Measurements from ENCODE around the gene PI4KB.
"Not testable (repeated sequence)": the region's sequence is repeated elsewhere in the genome, so short reads cannot be mapped to it uniquely, and the experiment has no call there.

Gene PI4KB

GRCh38 chr1:151327223-151327902 is at the start of gene PI4KB:
PI4KB (minus strand) TSS chr1:151327416; CDS start chr1:151316481, 10,935 bp downstream.
- peak; percentile 98 for DNase-seq (ENCODE audit: low spot score)

DNA sequence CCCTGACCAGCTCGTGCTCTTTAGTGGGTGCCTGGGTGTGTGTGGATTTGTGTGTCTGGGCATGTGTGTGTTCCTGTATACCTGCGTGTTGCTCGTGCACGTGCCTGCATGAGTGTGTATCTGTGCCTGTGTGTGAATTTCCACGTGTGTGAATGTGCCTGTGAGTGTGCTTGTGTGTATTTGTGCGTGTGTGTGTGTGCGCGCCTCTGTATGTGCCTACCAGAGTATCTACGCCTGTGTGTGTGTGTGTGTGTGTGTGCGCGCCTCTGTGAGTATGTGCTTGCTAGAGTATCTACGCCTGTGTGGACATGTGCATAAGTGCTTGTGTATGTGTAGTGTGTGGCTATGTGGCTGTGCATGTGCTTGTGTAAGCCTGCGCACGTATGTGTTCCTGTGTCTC is 46.0 kb upstream of the PI4KB start:
- no peak for DNase-seq (ENCODE audit: low spot score)

DNA sequence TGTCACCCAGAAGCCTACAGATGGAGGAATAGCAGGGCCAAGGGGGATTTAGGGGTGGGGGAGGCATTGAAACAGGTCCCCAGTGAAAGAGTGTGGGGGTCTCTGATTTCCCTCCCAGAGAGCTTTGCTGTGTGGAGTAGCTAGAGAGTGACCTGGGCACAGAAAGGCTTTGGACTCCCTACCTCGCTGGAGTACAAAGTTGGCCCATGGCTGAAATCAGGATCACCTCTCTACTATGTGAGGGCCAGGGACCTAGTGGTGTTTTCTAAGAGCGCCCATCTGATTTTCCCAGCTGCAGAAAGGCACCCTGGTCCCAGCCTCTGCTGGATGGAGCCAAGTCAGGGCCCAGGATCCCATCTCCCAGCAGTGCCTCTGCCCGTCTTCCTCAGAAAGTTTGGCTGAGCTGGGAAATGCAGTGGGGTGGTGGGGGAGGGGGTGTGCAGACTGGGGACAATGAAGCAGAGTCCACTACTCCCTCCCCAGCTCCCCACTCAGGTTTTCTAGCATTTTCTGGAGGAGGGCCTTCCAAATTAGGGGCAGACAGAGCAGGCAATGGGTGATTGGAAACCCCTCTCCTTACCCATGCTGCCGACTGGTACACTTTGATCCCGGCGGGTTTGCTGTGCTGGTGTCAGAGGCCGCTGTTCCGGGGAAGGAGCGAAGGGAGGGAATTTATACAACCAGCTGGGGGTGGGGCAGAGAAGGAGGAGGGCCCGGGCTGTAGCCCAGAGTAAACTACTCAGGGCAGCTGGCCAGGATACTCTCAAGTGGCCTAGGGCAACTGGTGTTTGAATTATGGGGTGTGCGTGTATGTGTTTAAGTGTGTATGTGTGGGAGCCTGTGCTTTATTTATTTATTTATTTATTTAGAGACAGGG is 45.1 kb upstream of the PI4KB start, which contains the start of gene SELENBP1:
Gene SELENBP1 (minus strand): TSS at position 648 of the 877 bp plus-strand sequence. CDS start 64 bp downstream, at position 584.
- DNase-seq (ENCODE audit: low spot score), result peak; percentile 90

DNA sequence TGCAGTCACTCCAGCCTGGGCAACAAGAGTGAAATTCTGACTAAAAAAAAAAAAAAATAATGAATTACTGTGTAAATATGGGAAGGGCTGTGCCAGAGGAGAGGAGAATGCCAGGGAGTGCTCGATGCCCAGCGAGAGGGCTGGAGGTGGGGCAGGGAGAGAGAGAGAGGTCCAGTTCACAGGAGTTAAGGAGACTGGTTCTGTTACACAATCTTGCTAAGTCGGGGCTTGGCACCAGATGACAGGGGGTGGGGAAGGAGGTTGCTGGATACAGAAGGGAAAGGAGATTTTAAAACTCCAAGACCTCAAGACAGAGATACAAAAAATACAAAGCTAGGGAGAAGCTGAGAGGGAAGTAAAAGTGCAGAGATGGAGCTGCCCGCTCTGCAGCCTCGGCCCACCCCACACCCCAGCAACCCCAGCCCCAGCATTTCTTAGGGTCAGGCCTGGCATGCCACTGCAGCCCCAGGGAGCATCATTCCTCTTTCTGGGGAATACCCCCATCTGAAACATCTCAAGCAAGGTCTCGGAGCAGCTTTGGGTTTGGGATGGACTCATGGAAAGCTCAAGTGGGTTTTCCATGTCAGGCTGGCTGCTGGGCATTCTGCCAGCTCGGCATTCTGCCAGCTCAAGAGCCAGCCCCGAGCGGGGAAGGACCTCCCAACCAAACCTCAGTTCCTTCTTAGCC is 44.3 kb upstream of the PI4KB start:
- DNase-seq (ENCODE audit: low spot score), result peak; percentile 93

- DNase-seq (ENCODE audit: low spot score), result peak; percentile 91
Observed at GRCh38 chr1:151370211-151370911, 43.1 kb upstream of the PI4KB start.

- DNase-seq (ENCODE audit: low spot score), result peak; percentile 34
Observed at GRCh38 chr1:151369621-151370048, 42.4 kb upstream of the PI4KB start.

GRCh38 chr1:151369302-151369610 is 42.0 kb upstream of the PI4KB start:
- DNase-seq (ENCODE audit: low spot score), result no peak

- DNase-seq (ENCODE audit: low spot score), result peak; percentile 35
Observed at GRCh38 chr1:151368393-151369301, 41.4 kb upstream of the PI4KB start.

DNA sequence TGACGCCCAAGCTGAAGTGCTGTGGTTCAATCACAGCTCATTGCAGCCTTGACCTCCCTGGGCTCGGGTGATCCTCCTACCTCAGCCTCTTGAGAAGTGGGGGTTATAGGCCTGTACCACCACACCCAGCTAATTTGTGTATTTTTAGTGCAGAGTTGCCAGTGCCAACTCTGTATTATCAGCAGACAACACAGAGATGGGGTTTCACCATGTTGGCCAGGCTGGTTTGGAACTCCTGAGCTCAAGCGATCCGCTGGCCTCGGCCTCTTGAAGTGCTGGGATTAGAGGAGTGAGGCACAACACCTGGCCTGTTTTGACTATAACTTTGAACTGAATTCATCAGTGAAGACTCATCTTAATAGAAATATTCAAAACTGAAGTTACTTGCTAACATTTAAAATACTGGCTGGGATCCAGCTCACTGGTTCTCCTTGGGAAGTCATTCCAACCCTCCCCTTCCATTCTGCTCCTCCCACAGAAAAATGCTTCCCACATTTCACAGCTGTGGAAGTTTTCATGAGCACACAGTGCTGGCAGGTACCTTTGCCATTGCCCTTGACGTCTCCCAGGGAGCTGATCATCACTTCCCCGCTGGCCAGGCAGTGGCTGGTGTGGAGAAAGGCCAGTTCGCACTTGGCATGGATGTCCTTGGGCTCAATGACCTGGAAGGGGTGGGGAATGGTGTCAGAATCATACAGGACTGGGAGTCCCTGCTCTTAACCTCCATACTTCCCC is 40.6 kb upstream of the PI4KB start:
- peak; percentile 67 for DNase-seq (ENCODE audit: low spot score)

- no peak for DNase-seq (ENCODE audit: low spot score)
Observed at GRCh38 chr1:151364996-151365395, 37.8 kb upstream of the PI4KB start.

DNA sequence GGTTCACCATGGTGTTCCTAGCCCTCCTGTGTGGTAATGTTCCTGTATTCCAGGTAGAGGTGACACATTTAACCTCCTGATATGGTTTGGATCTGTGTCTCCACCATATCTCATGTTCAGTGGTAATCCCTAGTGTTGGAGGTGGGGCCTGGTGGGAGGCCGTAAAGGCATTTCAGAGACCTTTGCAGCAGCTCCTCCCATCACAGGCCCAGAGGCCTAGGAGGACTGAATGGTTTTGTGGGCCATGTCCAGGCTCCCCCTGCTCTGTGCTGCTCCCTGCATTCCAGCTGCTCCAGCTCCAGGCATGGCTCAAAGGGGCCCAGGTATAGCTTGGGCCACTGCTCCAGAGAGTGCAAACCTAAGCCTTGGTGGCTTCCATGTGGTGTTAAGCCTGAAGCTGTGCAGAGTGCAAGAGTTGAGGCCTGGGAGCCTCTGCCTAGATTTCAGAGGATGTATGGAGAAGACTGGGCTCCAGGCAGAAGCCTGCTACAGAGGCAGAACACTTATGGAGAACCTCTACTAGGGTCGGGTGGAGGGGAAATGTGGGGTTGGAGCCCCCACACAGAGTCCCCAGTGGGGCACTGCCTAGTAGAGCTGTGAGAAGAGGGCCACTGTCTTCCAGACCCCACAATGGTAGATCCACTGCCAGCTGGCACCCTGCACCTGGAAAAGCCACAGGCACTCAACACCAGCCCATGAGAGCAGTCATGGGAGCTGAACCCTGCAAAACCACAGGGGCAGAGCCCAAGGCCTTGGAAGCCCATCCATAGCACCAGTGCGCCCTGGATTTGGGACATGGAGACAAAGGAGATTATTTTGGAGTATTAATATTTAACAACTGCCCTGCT is 35.3 kb upstream of the PI4KB start:
- DNase-seq (ENCODE audit: low spot score), result no peak

DNA sequence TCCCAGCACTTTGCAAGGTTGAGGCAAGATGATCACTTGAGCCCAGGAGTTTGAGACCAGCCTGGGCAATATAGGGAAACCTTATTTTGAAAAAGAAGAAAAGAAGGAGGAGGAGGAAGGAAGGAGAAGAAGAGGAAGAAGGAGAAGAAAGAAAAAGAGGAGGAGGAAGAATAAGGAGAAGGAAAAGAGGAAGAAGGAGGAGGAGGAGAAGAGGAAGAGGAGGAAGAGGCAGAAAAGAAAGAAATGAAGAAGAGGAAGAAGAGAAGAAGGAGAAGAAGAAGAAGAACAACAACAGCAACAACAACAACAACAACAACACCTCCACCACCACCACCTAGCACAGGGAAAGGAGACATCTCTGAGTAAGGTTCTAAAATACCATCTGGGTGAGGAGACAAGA is 34.7 kb upstream of the PI4KB start:
- no peak for DNase-seq (ENCODE audit: low spot score)

- DNase-seq (ENCODE audit: low spot score), result no peak
Observed at GRCh38 chr1:151356696-151357095, 29.5 kb upstream of the PI4KB start.

- DNase-seq (ENCODE audit: low spot score), result peak; percentile 79
Observed at GRCh38 chr1:151352021-151352718, 25.0 kb upstream of the PI4KB start.

GRCh38 chr1:151350323-151350722 is 23.1 kb upstream of the PI4KB start:
- DNase-seq (ENCODE audit: low spot score), result not testable (repeated sequence)

DNA sequence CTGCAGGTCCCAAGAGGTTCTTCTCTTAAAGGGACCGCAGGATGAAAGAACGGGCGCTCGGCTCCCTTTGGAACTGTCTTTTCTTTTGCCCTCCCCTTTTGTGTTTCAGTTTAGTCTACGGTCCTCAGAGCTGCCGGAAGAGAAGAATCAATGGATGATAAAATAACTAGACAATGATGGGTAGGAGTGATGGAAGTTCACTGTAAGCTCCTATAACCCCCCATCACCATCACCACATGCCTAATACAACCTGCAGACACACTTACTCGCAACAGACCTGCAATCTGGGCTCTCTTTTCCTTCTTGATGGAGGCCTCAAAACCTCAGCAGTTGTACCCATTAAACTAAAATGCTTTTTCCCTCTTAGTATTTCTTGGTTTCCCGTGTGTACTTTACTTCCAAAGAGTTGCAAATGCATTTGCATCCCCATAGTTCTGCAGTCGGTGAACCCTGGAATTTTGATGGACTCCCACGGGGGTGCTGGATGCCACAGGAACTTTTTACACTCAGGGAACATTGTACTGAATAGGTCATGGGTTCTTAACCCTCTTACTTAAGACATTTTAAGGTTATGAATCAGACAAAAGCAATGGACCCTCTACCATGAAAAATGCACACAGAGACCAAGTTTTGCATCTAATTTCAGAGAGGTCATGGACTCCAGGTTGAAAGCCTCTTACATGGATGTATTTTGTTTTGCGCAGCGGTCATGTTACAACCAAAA is 20.5 kb upstream of the PI4KB start:
- DNase-seq (ENCODE audit: low spot score), result no peak

DNA sequence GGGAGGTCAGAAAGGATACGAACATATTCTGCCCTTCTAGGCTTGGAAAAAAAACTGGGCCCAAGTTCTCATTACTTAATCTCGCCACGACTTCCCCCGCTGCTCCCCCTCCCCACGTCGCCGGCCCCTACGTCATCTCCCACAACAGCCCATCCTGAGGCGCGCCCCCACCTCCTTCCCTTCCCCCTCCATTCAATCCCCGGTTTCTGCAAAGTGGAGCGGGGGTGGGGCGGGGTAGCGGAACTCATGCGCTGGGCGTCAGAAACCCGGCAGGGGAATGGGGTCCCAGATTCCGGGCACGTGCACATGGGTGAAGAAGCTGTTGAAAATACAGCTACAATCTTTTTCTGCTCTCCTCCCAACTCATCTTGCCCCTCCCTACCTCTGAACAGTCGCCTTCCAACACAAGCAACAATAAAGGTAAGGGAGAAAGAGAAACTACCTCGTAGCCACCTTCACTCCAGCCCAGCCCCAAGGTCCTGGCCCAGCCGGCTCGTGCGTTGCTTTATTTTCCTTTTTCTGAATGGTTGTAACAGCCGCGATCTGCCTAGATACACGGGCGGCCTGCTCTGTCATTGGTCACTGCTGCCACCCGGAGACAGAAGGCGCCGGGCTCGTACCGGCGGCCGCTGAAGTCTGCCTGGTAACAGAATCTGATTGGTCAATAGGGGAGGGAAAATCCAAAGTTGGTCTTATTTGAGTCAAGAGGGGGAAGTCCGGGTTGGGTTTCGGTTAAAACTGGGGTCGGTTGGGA is 19.7 kb upstream of the PI4KB start, which contains the start of gene RFX5:
Gene RFX5 (minus strand): TSS at position 484 of the 754 bp plus-strand sequence. CDS start 932 bp downstream, outside the sequence.
- peak; percentile 96 for DNase-seq (ENCODE audit: low spot score)
